Sigmoid colon (tissue), 3 donors: ENCODE measurements around the gene RBBP5.

Experiments used
- CTCF ChIP-seq, 4 experiments: fragments of 450-650 bp in 3 of 4; fragments of 200-600 bp in 1 of 4; IDR thresholded peaks; one replicate each; pipeline ENCODE4 v1.5.1; 2016 to 2019; ENCODE audit warnings: antibody characterized with exemption in 4 of 4, mild to moderate bottlenecking in 3 of 4, moderate library complexity in 2 of 4
- POLR2A ChIP-seq, 2 donors: fragments of 450-650 bp; IDR thresholded peaks; one replicate each; pipeline ENCODE4 v1.6.1; 2016; ENCODE audit warnings: antibody characterized with exemption in 2 of 2, mild to moderate bottlenecking in 2 of 2, moderate library complexity in 2 of 2

GRCh38 chr1:205045146-205045545 is 76.6 kb downstream of the RBBP5 start:
- TF ChIP-seq CTCF (IDR thresholded peaks at IDR 0.05) (no peak), POLR2A (IDR thresholded peaks at IDR 0.05) (no peak)
